ENCODE measurements around the gene PABPN1L.
"Not testable (repeated sequence)": the region's sequence is repeated elsewhere in the genome, so short reads cannot be mapped to it uniquely, and the experiment has no call there.

Gene PABPN1L

DNA sequence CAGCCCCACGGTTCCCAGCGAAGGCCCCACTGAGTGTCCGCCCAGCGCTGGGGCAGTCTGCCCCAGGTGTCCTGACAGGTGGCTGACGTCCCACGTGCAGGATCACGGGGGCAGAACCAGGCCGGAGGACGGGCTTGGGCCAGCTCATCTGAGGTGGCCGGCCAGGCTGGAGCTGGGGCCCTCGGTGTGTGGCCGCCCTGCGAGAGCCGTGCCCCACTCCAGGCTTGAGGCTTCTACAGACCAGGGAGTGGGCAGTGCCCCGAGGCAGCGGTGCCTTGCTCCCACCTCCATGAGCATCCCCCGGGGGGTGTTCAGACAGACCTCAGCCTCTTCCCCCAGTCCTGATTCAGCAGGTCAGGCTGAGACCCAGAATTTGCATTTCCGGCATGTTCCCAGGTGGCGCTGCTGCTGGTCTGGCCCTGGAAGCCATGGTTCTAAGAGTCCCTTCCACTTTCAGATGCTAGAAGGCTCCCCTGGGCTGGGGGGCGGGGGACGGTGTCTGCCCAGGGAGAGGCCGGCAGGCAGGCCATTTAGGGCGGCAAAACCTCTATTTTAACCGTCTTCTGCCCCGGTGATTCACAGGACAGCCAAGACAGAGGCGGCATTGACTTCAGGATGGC, 35.4 kb upstream of the PABPN1L start:
- DNase-seq (ENCODE audit: low spot score), result no peak

DNA sequence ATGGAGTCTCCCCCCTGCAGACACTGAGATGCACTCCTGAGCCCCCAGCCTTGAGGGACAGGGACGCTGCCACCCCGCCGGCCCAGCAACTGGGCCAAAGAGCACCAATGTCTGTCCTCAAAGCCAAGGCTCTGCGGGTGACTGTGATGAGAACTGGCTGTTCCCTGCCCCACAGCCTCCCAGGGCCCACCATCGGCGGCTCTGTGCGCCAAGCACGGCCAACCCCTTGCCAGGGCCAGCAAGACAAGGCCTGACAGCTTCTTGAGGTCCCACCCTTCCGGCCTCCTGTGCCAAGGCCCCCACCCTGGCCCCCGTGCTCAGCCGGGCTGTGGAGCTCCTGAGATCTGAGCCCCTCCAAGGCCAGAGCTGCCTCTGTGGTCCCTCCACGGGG, 34.2 kb upstream of the PABPN1L start:
- no peak for DNase-seq (ENCODE audit: low spot score)

DNA sequence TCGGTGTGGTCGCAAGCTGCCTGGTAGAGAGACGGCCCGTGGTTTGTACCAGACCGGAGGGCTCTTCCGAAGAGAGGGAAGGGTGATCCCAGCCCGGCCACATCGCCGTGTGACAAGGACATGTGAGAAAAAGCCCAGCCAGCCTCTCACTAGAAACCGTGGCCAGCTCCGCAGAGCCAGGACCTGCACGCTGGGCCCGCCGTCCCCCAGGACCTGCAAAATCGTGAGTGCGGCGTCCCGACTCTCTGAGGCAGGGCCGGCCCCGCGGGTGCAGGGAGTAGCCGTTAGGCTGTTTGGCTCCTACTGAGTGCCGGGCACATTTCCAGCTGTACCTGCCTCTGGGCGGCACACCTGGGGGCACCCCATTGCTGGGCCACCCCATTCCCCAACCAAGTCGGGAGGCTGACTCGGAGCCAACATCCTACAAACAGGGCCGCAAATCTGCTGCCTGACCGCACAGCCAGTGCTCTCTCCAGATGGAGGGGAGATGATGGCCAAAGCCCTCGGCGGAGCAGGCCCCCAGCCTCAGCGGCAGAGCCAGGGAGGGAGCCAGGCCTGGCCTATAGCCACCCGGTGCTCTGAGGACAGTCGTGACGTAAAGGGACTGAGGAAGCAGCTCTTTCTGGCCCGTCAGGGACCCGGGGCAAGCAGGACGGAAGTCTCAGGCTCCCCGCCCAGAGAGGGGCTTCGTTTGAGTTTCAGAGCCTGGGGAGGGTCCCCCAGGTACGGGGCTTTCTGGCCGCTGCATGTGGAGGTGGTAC, 33.6 kb upstream of the PABPN1L start:
- DNase-seq (ENCODE audit: low spot score), result no peak

- DNase-seq (ENCODE audit: low spot score), result no peak
Measured at GRCh38 chr16:88897696-88898425, 31.4 kb upstream of the PABPN1L start.

DNA sequence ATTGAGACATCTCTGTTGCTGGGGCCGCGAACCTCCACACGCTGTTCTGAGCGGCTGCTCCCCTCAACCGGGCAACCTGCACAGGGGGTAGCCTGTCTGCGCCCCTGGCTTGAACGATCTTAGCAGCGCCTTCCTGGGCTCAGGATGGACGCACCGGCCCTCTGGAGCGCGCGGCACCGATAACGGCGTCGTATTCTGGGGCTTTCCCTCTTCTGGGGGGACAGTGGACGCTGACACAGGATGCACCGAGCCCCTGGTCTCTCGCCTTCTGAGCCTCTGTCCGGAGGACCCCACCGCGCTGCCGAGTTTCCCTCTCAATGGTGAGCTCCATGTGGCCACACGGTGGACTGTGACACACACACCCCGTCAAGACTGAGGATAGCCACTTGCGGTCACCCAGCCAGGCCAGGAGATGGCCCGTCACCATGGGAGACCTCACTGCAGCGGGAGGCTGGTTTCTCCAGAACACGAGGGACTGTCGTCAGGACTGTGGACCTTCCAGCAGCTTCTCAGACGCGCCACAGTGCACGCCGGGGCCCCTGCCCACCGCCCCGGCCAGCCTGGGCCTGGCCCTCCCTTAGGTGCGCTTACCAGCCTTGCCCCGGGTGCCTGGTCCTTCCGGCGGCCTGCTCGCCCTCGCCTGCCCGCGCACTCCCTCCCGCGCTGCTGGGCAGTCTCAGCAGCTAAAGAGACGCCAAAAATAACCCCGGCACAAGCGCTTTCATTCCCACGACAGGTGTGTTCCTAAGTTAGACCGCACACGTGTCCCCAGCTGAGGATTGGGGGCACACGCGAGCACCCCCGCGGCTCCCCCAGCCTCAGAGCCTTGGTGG, 30.0 kb upstream of the PABPN1L start:
- DNase-seq (ENCODE audit: low spot score), result no peak

DNA sequence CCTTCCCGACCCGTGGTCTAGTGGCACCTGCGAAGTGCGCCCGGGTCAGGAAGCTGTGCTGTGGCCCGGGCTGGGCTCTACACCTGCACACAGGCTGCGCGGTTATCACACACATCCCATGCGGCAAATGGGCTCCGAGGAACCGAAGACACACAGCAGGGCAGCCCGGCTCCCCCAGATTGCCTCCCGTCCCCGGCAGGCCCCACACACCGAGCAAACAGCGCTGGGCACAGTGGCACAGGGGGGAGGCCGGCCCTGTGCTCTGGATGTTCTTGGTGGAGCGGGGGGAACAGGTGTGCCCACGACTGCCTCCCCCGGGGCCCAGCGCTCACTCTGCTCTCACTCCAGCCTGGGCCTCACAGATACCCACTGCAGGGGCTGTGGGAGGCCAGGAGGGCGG, 28.9 kb upstream of the PABPN1L start:
- DNase-seq (ENCODE audit: low spot score), result no peak

DNA sequence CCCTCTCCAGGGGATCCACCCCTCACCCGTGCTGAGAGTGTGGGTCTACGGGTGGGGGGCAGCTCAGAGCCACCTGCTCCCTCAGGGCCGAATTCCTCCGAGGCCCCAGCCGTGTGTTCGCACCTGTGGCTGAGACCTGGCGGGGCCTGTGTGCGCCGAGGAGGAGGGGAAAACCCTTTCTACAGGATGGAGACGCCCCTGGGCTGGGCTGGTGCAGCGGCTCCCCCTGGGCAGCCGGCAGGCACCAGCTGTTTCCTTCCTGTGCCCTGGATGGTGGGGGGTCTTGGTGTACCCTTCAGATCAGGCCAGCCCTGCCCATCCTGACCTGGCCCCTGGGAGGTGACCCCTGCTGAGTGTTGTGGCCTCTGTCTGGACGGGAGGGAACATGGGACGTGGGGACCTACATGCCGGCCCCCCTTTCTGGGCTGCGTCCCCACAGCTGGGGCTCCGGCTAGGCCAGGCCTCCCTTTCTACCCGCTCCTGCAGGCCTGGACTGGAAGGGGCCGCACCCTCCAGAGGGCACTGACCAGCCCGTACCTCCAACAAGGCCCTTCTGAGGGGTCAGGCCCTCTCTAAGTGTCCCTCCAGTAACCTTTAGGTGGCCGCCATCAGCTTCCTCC, 28.3 kb upstream of the PABPN1L start:
- no peak for DNase-seq (ENCODE audit: low spot score)

- not testable (repeated sequence) for DNase-seq (ENCODE audit: low spot score)
Measured at GRCh38 chr16:88894266-88894665, 27.8 kb upstream of the PABPN1L start.

DNA sequence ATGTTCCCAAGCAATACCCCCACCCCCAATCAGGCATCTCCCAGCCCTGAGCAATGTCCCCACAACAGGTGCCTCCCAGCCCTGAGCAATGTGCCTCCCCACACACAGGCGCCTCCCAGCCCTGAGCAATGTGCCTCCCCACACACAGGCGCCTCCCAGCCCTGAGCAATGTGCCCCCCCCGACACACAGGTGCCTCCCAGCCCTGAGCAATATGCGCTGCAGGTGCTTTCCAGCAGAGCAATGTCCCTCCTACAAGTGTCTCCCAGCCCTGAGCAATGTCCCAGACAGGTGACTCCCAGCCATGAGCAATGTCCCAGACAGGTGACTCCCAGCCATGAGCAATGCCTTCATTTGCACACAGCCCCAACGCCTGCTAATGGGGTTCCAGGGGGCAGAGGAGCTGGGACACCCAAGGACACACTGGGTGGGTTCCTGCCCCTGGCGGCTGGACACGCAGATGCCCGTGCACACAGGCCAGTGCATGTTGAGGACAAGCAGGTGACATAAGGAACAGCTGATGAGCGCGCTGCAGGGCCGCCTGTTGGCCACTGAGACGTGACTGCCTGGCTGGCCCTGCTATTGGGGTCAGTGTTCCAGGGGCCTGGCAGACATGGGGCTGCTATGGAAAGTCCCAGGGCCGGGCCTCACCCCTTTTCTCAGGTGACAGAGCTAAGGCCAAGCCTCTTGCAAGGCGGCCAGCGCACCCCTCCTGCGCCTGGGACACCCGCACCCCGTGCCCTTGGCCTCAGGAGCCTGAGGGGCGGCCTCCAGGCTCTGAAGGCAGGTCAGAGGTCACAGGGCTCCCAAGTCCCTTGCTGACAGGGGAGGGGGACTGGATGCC, 26.9 kb upstream of the PABPN1L start:
- no peak for DNase-seq (ENCODE audit: low spot score)

- DNase-seq (ENCODE audit: low spot score), result no peak
Measured at GRCh38 chr16:88892065-88892464, 25.6 kb upstream of the PABPN1L start.

GRCh38 chr16:88891083-88891482, 24.6 kb upstream of the PABPN1L start:
- DNase-seq (ENCODE audit: low spot score), result no peak

DNA sequence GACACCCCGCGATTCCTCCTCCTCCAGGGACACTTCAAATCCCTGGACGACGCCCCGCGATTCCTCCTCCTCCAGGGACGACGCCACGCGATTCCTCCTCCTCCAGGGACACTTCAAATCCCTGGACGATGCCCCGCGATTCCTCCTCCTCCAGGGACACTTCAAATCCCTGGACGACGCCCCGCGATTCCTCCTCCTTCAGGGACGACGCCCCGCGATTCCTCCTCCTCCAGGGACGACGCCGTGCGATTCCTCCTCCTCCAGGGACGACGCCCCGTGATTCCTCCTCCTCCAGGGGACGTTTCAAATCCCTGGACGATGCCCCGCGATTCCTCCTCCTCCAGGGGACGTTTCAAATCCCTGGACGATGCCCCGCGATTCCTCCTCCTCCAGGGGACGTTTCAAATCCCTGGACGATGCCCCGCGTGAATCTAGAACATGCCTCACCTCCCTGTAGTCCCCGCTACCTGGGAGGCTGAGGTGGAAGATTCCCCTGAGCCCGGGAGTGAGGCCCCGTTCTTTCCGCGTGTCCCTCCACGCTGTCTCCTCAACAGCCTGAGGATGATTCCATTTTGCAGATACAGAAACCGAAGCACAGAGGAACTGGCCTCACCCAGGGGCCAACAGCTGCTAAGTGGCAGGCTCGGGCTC, 23.4 kb upstream of the PABPN1L start:
- not testable (repeated sequence) for DNase-seq (ENCODE audit: low spot score)

GRCh38 chr16:88888461-88889387, 22.3 kb upstream of the PABPN1L start:
- DNase-seq (ENCODE audit: low spot score), result peak; percentile 79

GRCh38 chr16:88888057-88888456, 21.6 kb upstream of the PABPN1L start:
- DNase-seq (ENCODE audit: low spot score), result no peak

DNA sequence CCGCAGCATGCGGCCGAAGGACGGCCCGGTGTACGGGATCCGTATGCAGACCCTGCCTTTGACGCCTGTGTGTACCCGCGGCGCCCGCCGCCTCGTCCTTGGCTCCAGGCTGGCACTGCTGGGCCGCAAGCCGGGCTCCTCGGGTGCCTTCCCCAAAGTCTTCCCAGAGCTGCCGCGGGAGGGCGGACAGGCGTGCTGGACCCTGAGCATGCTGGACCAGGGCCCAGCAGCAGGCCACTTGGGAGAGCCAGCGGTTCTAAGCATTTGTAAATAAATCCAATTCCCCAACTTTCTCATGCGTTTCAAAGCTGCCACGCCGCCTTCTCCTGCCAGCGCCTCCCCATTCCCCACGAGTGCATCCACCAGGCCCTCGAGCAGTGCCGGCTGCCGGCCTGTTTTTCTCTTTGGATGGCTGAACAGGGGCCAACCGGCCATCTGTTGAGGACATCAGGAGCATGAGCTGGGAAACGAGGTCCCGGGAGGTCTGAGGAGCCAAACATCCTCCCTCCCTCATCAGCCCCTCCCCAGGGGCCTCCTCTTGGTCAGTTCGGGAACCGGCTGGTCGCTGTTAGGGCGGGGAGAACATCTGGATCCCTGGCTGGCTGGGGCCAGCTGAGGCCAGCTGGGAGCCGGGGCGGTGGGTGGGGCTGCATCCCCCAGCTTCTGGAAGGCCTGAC, 20.5 kb upstream of the PABPN1L start:
- DNase-seq (ENCODE audit: low spot score), result no peak

GRCh38 chr16:88886420-88886844, 20.0 kb upstream of the PABPN1L start:
- DNase-seq (ENCODE audit: low spot score), result no peak

DNA sequence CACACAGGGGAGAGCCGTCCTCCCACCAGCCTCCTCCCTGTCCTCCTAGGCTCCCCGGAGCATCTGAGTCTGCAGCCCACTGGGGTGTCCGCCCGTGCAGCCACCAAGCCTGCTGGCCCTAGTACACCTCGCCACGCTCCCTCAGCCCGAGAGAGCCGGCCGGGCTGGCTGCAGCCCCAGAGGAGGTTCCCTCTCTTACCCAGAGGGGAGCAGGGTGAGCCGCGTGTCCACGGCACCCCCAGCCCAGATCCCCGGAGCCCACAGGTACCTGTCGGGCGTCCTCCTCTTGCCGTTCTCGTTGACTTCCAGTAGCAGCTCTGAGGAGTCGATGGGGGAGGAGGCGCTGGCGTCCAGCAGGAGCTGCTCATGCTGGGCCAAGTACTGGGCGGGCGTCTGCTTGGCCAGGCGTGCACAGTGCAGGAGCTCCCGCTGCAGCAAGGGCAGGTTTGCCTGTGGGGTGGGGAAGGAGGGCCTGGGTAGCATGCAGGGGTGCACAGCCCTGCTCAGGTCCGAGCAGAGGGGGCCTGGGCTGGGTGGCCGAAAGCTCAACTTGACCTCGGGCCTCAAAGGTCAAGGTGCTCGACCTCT, 19.3 kb upstream of the PABPN1L start:
- DNase-seq (ENCODE audit: low spot score), result no peak

- no peak for DNase-seq (ENCODE audit: low spot score)
Measured at GRCh38 chr16:88884569-88885271, 18.3 kb upstream of the PABPN1L start.

Data from D341Med (cell line).